SK-N-SH treated with all-trans-retinoic acid at 6 μM for 48 hours (cell line): ENCODE measurements around the gene SMAD3.

ENCODE experiments used
- ATAC-seq: fragments of 200-7000 bp; cut with Tn5 transposase; 3 replicates; pipeline ENCODE4 v1.9.1; 2020; ENCODE audit warnings: mild to moderate bottlenecking, moderate library complexity
- ARNTL ChIP-seq: fragments of 450-650 bp; formaldehyde crosslinking; IDR thresholded peaks from 2 replicates; pipeline ENCODE4 v1.5.0; 2020; ENCODE audit warnings: low read depth, mild to moderate bottlenecking, moderate library complexity, borderline replicate concordance
- BACH2 ChIP-seq: fragments of 250-450 bp; sonication (Bioruptor Pico); IDR thresholded peaks from 2 replicates; pipeline ENCODE4 v1.9.0; 2021; ENCODE audit warnings: mild to moderate bottlenecking, borderline replicate concordance
- CREB5 ChIP-seq: fragments of 250-450 bp; sonication (Bioruptor Pico); IDR thresholded peaks from 2 replicates; pipeline ENCODE4 v1.5.1; 2020; ENCODE audit warnings: low read depth, mild to moderate bottlenecking, moderate library complexity
- CSDC2 ChIP-seq: fragments of 250-450 bp; sonication (Bioruptor Pico); IDR thresholded peaks from 2 replicates; pipeline ENCODE4 v1.5.0; 2020; ENCODE audit warnings: mild to moderate bottlenecking, moderate library complexity
- CSRNP3 ChIP-seq: fragments of 250-450 bp; sonication (Bioruptor Pico); IDR thresholded peaks from 2 replicates; pipeline ENCODE4 v1.5.1; 2021; ENCODE audit warnings: mild to moderate bottlenecking, moderate library complexity
- ESRRG ChIP-seq: fragments of 250-450 bp; sonication (Bioruptor Pico); IDR thresholded peaks from 2 replicates; pipeline ENCODE4 v1.6.1; 2021; ENCODE audit warnings: mild to moderate bottlenecking
- GLIS3 ChIP-seq: fragments of 250-450 bp; sonication (Bioruptor Pico); IDR thresholded peaks from 2 replicates; pipeline ENCODE4 v1.5.0; 2020; ENCODE audit warnings: mild to moderate bottlenecking, moderate library complexity
- ISL1 ChIP-seq: fragments of 250-450 bp; sonication (Bioruptor Pico); IDR thresholded peaks from 2 replicates; pipeline ENCODE4 v2.1.2; 2022; ENCODE audit warnings: mild to moderate bottlenecking, moderate library complexity
- OSR1 ChIP-seq: fragments of 250-450 bp; sonication (Bioruptor Pico); IDR thresholded peaks from 2 replicates; pipeline ENCODE4 v1.8.0; 2022; ENCODE audit warnings: moderate library complexity, mild to moderate bottlenecking, inconsistent platforms
- PATZ1 ChIP-seq: fragments of 250-450 bp; sonication (Bioruptor Pico); IDR thresholded peaks from 2 replicates; pipeline ENCODE4 v1.8.0; 2020; ENCODE audit warnings: mild to moderate bottlenecking, moderate library complexity, borderline replicate concordance
- POU6F1 ChIP-seq: fragments of 250-450 bp; sonication (Bioruptor Pico); IDR thresholded peaks from 2 replicates; pipeline ENCODE4 v1.8.0; 2021; ENCODE audit warnings: low read depth, mild to moderate bottlenecking, moderate library complexity, borderline replicate concordance
- PPARA ChIP-seq: fragments of 250-450 bp; sonication (Bioruptor Pico); IDR thresholded peaks from 2 replicates; pipeline ENCODE4 v1.5.0; 2020; ENCODE audit warnings: mild to moderate bottlenecking, borderline replicate concordance
- RARB ChIP-seq: fragments of 250-450 bp; sonication (Bioruptor Pico); IDR thresholded peaks from 2 replicates; pipeline ENCODE4 v1.8.0; 2021; ENCODE audit warnings: mild to moderate bottlenecking, moderate library complexity
- SNAI2 ChIP-seq: fragments of 250-450 bp; sonication (Bioruptor Pico); IDR thresholded peaks from 2 replicates; pipeline ENCODE4 v1.5.0; 2020; ENCODE audit warnings: mild to moderate bottlenecking, moderate library complexity
- TCF4 ChIP-seq: fragments of 250-450 bp; sonication (Bioruptor Pico); IDR thresholded peaks from 2 replicates; pipeline ENCODE4 v1.8.0; 2021; ENCODE audit warnings: mild to moderate bottlenecking, moderate library complexity, borderline replicate concordance
- TOX ChIP-seq: fragments of 250-450 bp; sonication (Bioruptor Pico); IDR thresholded peaks from 2 replicates; pipeline ENCODE4 v1.8.0; 2021; ENCODE audit warnings: mild to moderate bottlenecking, moderate library complexity, borderline replicate concordance
- TSHZ2 ChIP-seq: fragments of 250-450 bp; sonication (Bioruptor Pico); IDR thresholded peaks from 2 replicates; pipeline ENCODE4 v1.5.0; 2020; ENCODE audit warnings: mild to moderate bottlenecking, moderate library complexity
- ZC3H10 ChIP-seq: fragments of 250-450 bp; sonication (Bioruptor Pico); IDR thresholded peaks from 2 replicates; pipeline ENCODE4 v1.5.1; 2021; ENCODE audit warnings: mild to moderate bottlenecking, moderate library complexity
- ZFP3 ChIP-seq: fragments of 250-450 bp; sonication (Bioruptor Pico); IDR thresholded peaks from 2 replicates; pipeline ENCODE4 v1.5.0; 2020; ENCODE audit warnings: mild to moderate bottlenecking, moderate library complexity
- ZFP30 ChIP-seq: fragments of 450-650 bp; formaldehyde crosslinking; IDR thresholded peaks from 2 replicates; pipeline ENCODE4 v1.5.0; 2022; ENCODE audit warnings: mild to moderate bottlenecking, moderate library complexity
- ZNF565 ChIP-seq: fragments of 450-650 bp; formaldehyde crosslinking; conservative IDR thresholded peaks from 2 replicates; pipeline ENCODE4 v1.5.0; 2020; ENCODE audit warnings: low read depth, mild to moderate bottlenecking, moderate library complexity
- ZNF70 ChIP-seq: fragments of 450-650 bp; formaldehyde crosslinking; IDR thresholded peaks from 2 replicates; pipeline ENCODE4 v1.5.0; 2020; ENCODE audit warnings: mild to moderate bottlenecking, moderate library complexity
- ZNF8 ChIP-seq: fragments of 450-650 bp; formaldehyde crosslinking; IDR thresholded peaks from 2 replicates; pipeline ENCODE4 v1.5.0; 2020; ENCODE audit warnings: mild to moderate bottlenecking, moderate library complexity

Gene SMAD3

GRCh38 chr15:67033571-67034044 is 31.8 kb upstream of the SMAD3 start:
- TF ChIP-seq CREB5 (CRISPR knock-in tag) = no peak
- TF ChIP-seq RARB (CRISPR knock-in tag) = no peak
- TF ChIP-seq ZFP3 (CRISPR knock-in tag) = no peak
- no peak for TF ChIP-seq ARNTL (CRISPR knock-in tag)
- no peak for TF ChIP-seq ZNF8 (CRISPR knock-in tag)
- no peak for TF ChIP-seq TCF4 (CRISPR knock-in tag)
- TF ChIP-seq ZNF565 = no peak
- TF ChIP-seq BACH2 (CRISPR knock-in tag) = no peak
- TF ChIP-seq GLIS3 (CRISPR knock-in tag) = no peak
- no peak for TF ChIP-seq CSRNP3
- TF ChIP-seq PATZ1 (CRISPR knock-in tag) = no peak
- TF ChIP-seq ESRRG (CRISPR knock-in tag) = no peak
- TF ChIP-seq TOX (CRISPR knock-in tag) = no peak
- TF ChIP-seq SNAI2 (CRISPR knock-in tag) = no peak
- no peak for TF ChIP-seq ZFP30
- TF ChIP-seq ZNF70 (CRISPR knock-in tag) = no peak
- no peak for TF ChIP-seq PPARA (CRISPR knock-in tag)
- no peak for TF ChIP-seq ISL1 (CRISPR knock-in tag)
- no peak for TF ChIP-seq CSDC2
- ATAC-seq = no peak

GRCh38 chr15:67035886-67036285 is 29.5 kb upstream of the SMAD3 start:
- peak; percentile 88 for ATAC-seq
- TF ChIP-seq SNAI2 (CRISPR knock-in tag) (no peak), OSR1 (CRISPR knock-in tag) (no peak), POU6F1 (CRISPR knock-in tag) (no peak), PATZ1 (CRISPR knock-in tag) (no peak), ZFP3 (CRISPR knock-in tag) (no peak), ZFP30 (no peak), GLIS3 (CRISPR knock-in tag) (no peak), BACH2 (CRISPR knock-in tag) (no peak), ZNF8 (CRISPR knock-in tag) (no peak), RARB (CRISPR knock-in tag) (no peak), TCF4 (CRISPR knock-in tag) (no peak), ZC3H10 (CRISPR knock-in tag) (no peak), CREB5 (CRISPR knock-in tag) (no peak), TSHZ2 (no peak), ZNF70 (CRISPR knock-in tag) (no peak)
- TF ChIP-seq, all 23 proteins: peak for 0
